Measurements from ENCODE around the gene ACAP3.

- no peak for TF ChIP-seq FOXM1 (IDR thresholded peaks at IDR 0.05; ENCODE audit: borderline replicate concordance)
- TF ChIP-seq SUZ12 (IDR thresholded peaks at IDR 0.05), result no peak
- TF ChIP-seq BHLHE40 (IDR thresholded peaks at IDR 0.05; ENCODE audit: borderline replicate concordance), result no peak
- no peak for TF ChIP-seq PKNOX1 (IDR thresholded peaks at IDR 0.05)
- TF ChIP-seq L3MBTL2 (conservative IDR thresholded peaks at IDR 0.05), result no peak
- TF ChIP-seq CTBP1 (IDR thresholded peaks at IDR 0.05; ENCODE audit: borderline replicate concordance), result no peak
- no peak for TF ChIP-seq TARDBP (IDR thresholded peaks at IDR 0.05)
- no peak for TF ChIP-seq SP1 (IDR thresholded peaks at IDR 0.05)
- TF ChIP-seq FOXK2 (IDR thresholded peaks at IDR 0.05), result no peak
- no peak for TF ChIP-seq ZNF384 (IDR thresholded peaks at IDR 0.05)
These were observed 4.0 kb downstream of the ACAP3 start for GRCh38 chr1:1303736-1304135.

Measured in HEK293T (cell line).